Right lobe of liver (tissue), 6 donors: ENCODE measurements around the gene OTOP3. TPM values are rescaled to one million over a fixed set of nuclear protein-coding genes. Genes with fewer than 3 reads are reported as not detected.
A peak's percentile ranks its signal among the peaks of the same experiment; 100 is the strongest.
"Not testable (repeated sequence)": the region's sequence is repeated elsewhere in the genome, so short reads cannot be mapped to it uniquely, and the experiment has no call there.

Experiments
- ATAC-seq, 4 donors: fragments of 200-7000 bp; cut with Tn5 transposase; one replicate each; pipeline ENCODE4 v1.9.1; 2020; ENCODE audit warnings: mild to moderate bottlenecking in 4 of 4, moderate library complexity in 4 of 4
- DNase-seq, 3 donors: peaks; one replicate each; pipeline ENCODE4 v3.0.0-alpha.2; 2020
- H3K27ac ChIP-seq, 3 donors: fragments of 200-600 bp; one replicate each; pipeline ENCODE4 v1.8.0; 2022
- H3K27me3 ChIP-seq, 2 donors: fragments of 200-600 bp; one replicate each; pipeline ENCODE4 v1.8.0; 2022
- H3K36me3 ChIP-seq, 4 donors: fragments of 200-600 bp; sonication (generic) in 1 of 4; one replicate each; pipeline versions ENCODE4 v1.5.1 to v1.8.0; 2017 to 2022; ENCODE audit warnings: control low read depth in 1 of 4
- H3K4me1 ChIP-seq, 4 donors: fragments of 200-600 bp; sonication (generic) in 1 of 4; one replicate each; pipeline versions ENCODE4 v1.5.1 to v1.8.0; 2017 to 2022; ENCODE audit warnings: control low read depth in 1 of 4
- H3K4me3 ChIP-seq, 3 donors: fragments of 200-600 bp; one replicate each; pipeline ENCODE4 v1.8.0; 2022
- H3K9me3 ChIP-seq, 4 donors: fragments of 200-600 bp; sonication (generic) in 1 of 4; one replicate each; pipeline versions ENCODE4 v1.5.1 to v1.8.0; 2017 to 2022; ENCODE audit warnings: control low read depth in 1 of 4
- CTCF ChIP-seq, 4 donors: fragments of 200-600 bp in 3 of 4; fragments of 450-650 bp in 1 of 4; IDR thresholded peaks; one replicate each; pipeline versions ENCODE4 v1.5.1 to v1.8.0; 2016 to 2022; ENCODE audit warnings: antibody characterized with exemption in 4 of 4, mild to moderate bottlenecking in 2 of 4
- POLR2A ChIP-seq: fragments of 450-650 bp; IDR thresholded peaks from one replicate; pipeline ENCODE4 v1.6.1; 2017; ENCODE audit warnings: antibody characterized with exemption, mild to moderate bottlenecking
- WGBS: methylation state at CpG from one replicate; pipeline ENCODE4 v1.1.6; 2018; ENCODE audit warnings: low coverage, low lambda C conversion rate; ENCODE audit not compliant: insufficient coverage; ENCODE audit errors: missing lambda C conversion rate; 5-methylcytosine and 5-hydroxymethylcytosine counted together
- intact Hi-C, 2 donors: fragments of 100-400 bp; cut with DNase I; formaldehyde crosslinking; loops; one replicate each; pipeline versions ENCODE4 v1.11.2 to v1.14.1; 2022
- total RNA-seq, 6 experiments: library from RNA; depleted of rRNA in 2 of 6; stranded (reverse); fragments of >200 nt in 2 of 6; fragmentation: NEBNext Ultra II Directional in 3 of 6; extraction: Animal tissue kit (Norgen Biotek cat#: 25700) in 3 of 6; gene quantifications; one replicate each; pipeline versions ENCODE4 v1.1.0 to v1.2.4, GENCODE V29; 2016 to 2023
- donor health status: DM: no; HTN: yes; CAD: no.
- donor health status: DM: no; HTN: no; CAD: no.
- donor health status: DM: no; HTN: no; CAD: no.
- donor health status: DM: no; HTN: yes; CAD: no.
- donor health status: DM: no; HTN: yes; CAD: no.

Gene OTOP3
- total RNA-seq, 6 experiments from 2014 or later, result not detected

GRCh38 chr17:74979408-74980146 is 43.9 kb downstream of the OTOP3 start:
- DNase-seq (no peak), ATAC-seq (no peak)
- no peak for TF ChIP-seq CTCF (IDR thresholded peaks at IDR 0.05)
- no peak for TF ChIP-seq POLR2A
- whole genome bisulfite sequencing, result 46% methylated on average over 13 of the region's 17 CpGs
- H3K27ac ChIP-seq, result no peak overlapping the region
- intact Hi-C loops, result no loop called here
- H3K36me3 ChIP-seq, result no peaks in the 10 kb centered on the region
- peaks cover 0 to 15% (median 0%) of the 10 kb centered on the region in 4 donors for H3K4me1 ChIP-seq
- no peaks in the 10 kb centered on the region for H3K9me3 ChIP-seq
- H3K27me3 ChIP-seq, result no peaks in the 10 kb centered on the region
- H3K4me3 ChIP-seq, result no peak overlapping the region

GRCh38 chr17:74981318-74981978 is 45.8 kb downstream of the OTOP3 start:
- TF ChIP-seq POLR2A (no peak), CTCF (IDR thresholded peaks at IDR 0.05) (no peak)
- 47% methylated on average over 8 of the region's 16 CpGs for WGBS
- intact Hi-C loops, result no loop called here
- Histone ChIP-seq H3K27me3 (no peaks in the 10 kb centered on the region), H3K9me3 (no peaks in the 10 kb centered on the region), H3K4me1 (peaks cover 0 to 15% (median 0%) of the 10 kb centered on the region in 4 donors), H3K36me3 (no peaks in the 10 kb centered on the region), H3K27ac (peak overlapping the region in 2 of 3 donors; percentile 57 to 69), H3K4me3 (peak overlapping the region; percentile 28 to 48 (median 38))
- ATAC-seq (no peak), DNase-seq (no peak)

- no peaks in the 10 kb centered on the region for H3K9me3 ChIP-seq
- peaks cover 0 to 19% (median 3%) of the 10 kb centered on the region in 4 donors for H3K4me1 ChIP-seq
- TF ChIP-seq POLR2A (peak; percentile 64), CTCF (IDR thresholded peaks at IDR 0.05) (no peak)
- H3K36me3 ChIP-seq, result no peaks in the 10 kb centered on the region
- peak overlapping the region in 2 of 3 donors; percentile 57 to 69 for H3K27ac ChIP-seq
- ATAC-seq (peak; percentile 83 to 92 (median 89)), DNase-seq (peak in 1 of 3 donors; percentile 74)
- no peaks in the 10 kb centered on the region for H3K27me3 ChIP-seq
- intact Hi-C loops, result no loop called here
- peak overlapping the region; percentile 28 to 48 (median 38) for H3K4me3 ChIP-seq
- WGBS, result 6% methylated on average over 22 of the region's 61 CpGs
These were observed 46.4 kb downstream of the OTOP3 start for GRCh38 chr17:74981979-74982662.

GRCh38 chr17:74982663-74983313 is 47.1 kb downstream of the OTOP3 start:
- peak overlapping the region in 2 of 3 donors; percentile 57 to 69 for H3K27ac ChIP-seq
- H3K36me3 ChIP-seq, H3K9me3 ChIP-seq, intact Hi-C loops, ATAC-seq, DNase-seq, H3K27me3 ChIP-seq: not testable (repeated sequence)
- 63% methylated on average over 6 of the region's 14 CpGs for WGBS
- peak overlapping the region; percentile 28 to 48 (median 38) for H3K4me3 ChIP-seq
- H3K4me1 ChIP-seq, result peaks cover 0 to 21% (median 3%) of the 10 kb centered on the region in 4 donors
